Measurements from ENCODE around the gene CAPN14. TPM values are rescaled to one million over a fixed set of nuclear protein-coding genes. Genes with fewer than 3 reads are reported as not detected.

CAPN14 gene
- polyA plus RNA-seq, 1 experiment: 0.09 TPM

DNA sequence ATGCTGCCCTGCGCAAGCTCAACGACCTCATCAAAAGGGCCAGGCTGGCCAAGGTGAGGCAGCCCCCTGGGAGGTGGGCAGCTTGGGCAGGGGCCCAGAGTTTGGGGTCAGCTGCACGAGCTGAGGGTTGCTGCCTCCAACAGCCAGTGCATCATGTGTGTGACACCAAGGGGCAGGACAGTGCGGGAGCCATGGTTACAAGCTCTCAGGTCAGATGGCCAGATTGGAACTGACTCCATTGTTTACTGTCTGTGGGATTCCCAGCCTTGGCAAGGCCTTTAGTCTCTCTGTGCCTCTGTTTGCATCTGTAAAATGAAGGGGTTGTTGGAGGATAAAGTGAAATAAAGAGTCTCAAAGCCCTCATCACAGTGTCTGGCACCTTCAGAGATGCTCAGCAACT, 43.6 kb upstream of the CAPN14 start:
- no peak overlapping the region for H3K27ac ChIP-seq (ENCODE audit: low read depth, low read length)
- H3K9me3 ChIP-seq (ENCODE audit: control insufficient read depth, insufficient read depth, low read length): no peaks in the 10 kb centered on the region; the same call in 1 of the 2 replicates
- H3K4me3 ChIP-seq (ENCODE audit: low read depth, low read length): no peak overlapping the region
- ChIA-PET CTCF (no interaction called here), POLR2A (no interaction called here)
- no peak for DNase-seq (ENCODE audit: low read depth, low spot score)
- H3K27me3 ChIP-seq (ENCODE audit: control insufficient read depth, insufficient read depth, low read length): no peaks in the 10 kb centered on the region
- TF ChIP-seq, protein P1, sequence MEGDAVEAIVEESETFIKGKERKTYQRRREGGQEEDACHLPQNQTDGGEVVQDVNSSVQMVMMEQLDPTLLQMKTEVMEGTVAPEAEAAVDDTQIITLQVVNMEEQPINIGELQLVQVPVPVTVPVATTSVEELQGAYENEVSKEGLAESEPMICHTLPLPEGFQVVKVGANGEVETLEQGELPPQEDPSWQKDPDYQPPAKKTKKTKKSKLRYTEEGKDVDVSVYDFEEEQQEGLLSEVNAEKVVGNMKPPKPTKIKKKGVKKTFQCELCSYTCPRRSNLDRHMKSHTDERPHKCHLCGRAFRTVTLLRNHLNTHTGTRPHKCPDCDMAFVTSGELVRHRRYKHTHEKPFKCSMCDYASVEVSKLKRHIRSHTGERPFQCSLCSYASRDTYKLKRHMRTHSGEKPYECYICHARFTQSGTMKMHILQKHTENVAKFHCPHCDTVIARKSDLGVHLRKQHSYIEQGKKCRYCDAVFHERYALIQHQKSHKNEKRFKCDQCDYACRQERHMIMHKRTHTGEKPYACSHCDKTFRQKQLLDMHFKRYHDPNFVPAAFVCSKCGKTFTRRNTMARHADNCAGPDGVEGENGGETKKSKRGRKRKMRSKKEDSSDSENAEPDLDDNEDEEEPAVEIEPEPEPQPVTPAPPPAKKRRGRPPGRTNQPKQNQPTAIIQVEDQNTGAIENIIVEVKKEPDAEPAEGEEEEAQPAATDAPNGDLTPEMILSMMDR (IDR thresholded peaks at IDR 0.05; ENCODE audit: low read depth, low read length): no peak

GRCh38 chr2:31259075-31259474, 41.8 kb upstream of the CAPN14 start:
- no peak for DNase-seq (ENCODE audit: low read depth, low spot score)
- CTCF ChIA-PET: interaction anchor here (0.6 to 1.1 kb wide), 2 partner anchors 26 to 203 kb away, joined by 3 to 4 read pairs; no protein-coding TSS in a partner anchor
- POLR2A ChIA-PET: interaction anchor here (0.6 kb wide), 1 partner anchor 11 kb away, joined by 3 read pairs; no protein-coding TSS in a partner anchor
- no peaks in the 10 kb centered on the region; the same call in 1 of the 2 replicates for H3K9me3 ChIP-seq (ENCODE audit: control insufficient read depth, insufficient read depth, low read length)
- H3K27me3 ChIP-seq (ENCODE audit: control insufficient read depth, insufficient read depth, low read length): no peaks in the 10 kb centered on the region
- TF ChIP-seq, protein P1 (IDR thresholded peaks at IDR 0.05; ENCODE audit: low read depth, low read length): no peak
- H3K4me3 ChIP-seq (ENCODE audit: low read depth, low read length): no peak overlapping the region
- no peak overlapping the region for H3K27ac ChIP-seq (ENCODE audit: low read depth, low read length)

DNA sequence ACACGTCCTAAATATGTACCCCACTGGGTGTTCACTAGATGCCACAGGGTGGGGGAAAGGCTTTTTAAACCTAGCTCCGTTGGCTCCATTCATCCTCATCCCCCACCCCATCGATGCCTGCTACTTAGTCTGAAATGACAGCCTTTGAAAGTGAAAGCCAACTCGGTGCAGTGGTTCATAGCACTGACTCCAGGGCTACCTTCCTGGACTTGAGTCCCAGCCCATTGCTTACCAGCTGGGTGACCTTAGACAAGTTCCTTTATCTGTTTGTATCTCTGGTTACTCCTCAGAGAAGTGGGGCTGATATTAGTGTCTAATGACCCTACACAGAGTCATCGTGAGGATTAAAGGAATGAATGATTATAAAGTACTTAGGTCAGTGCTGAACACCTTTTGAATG, 41.0 kb upstream of the CAPN14 start:
- no peak for DNase-seq (ENCODE audit: low read depth, low spot score)
- no peaks in the 10 kb centered on the region; the same call in 1 of the 2 replicates for H3K9me3 ChIP-seq (ENCODE audit: control insufficient read depth, insufficient read depth, low read length)
- ChIA-PET CTCF (interaction anchor here (0.6 to 1.1 kb wide), 3 partner anchors 13 to 204 kb away, joined by 3 to 4 read pairs (median 3); partner anchors contain the start of gene EHD3), POLR2A (no interaction called here)
- H3K27ac ChIP-seq (ENCODE audit: low read depth, low read length): no peak overlapping the region
- no peaks in the 10 kb centered on the region for H3K27me3 ChIP-seq (ENCODE audit: control insufficient read depth, insufficient read depth, low read length)
- H3K4me3 ChIP-seq (ENCODE audit: low read depth, low read length): no peak overlapping the region
- TF ChIP-seq, protein P1 (IDR thresholded peaks at IDR 0.05; ENCODE audit: low read depth, low read length): no peak

- Histone ChIP-seq H3K27me3 (ENCODE audit: control insufficient read depth, insufficient read depth, low read length) (no peaks in the 10 kb centered on the region), H3K4me3 (ENCODE audit: low read depth, low read length) (no peak overlapping the region), H3K27ac (ENCODE audit: low read depth, low read length) (no peak overlapping the region), H3K9me3 (ENCODE audit: control insufficient read depth, insufficient read depth, low read length) (no peaks in the 10 kb centered on the region; the same call in 1 of the 2 replicates)
- ChIA-PET CTCF (no interaction called here), POLR2A (interaction anchor here (1.2 kb wide), 1 partner anchor 9 kb away, joined by 3 read pairs; no protein-coding TSS in a partner anchor)
- TF ChIP-seq, protein P1 (IDR thresholded peaks at IDR 0.05; ENCODE audit: low read depth, low read length): no peak
- no peak for DNase-seq (ENCODE audit: low read depth, low spot score)
Measured at GRCh38 chr2:31256611-31257382, 39.5 kb upstream of the CAPN14 start.
